Hepatocyte (in vitro differentiated cells): ENCODE measurements around the gene MICAL2.

ENCODE experiments used
- EZH2 ChIP-seq: fragments of 200-600 bp; sonication (generic); IDR thresholded peaks from 2 replicates; pipeline ENCODE4 v1.6.1; 2016; ENCODE audit warnings: antibody characterized with exemption, mild to moderate bottlenecking, borderline replicate concordance
- EZH2phosphoT487 ChIP-seq: fragments of 200-600 bp; sonication (generic); IDR thresholded peaks from one replicate; pipeline ENCODE4 v1.6.1; 2018; ENCODE audit warnings: antibody characterized with exemption, mild to moderate bottlenecking, low read depth, moderate library complexity; ENCODE audit not compliant: unreplicated experiment, severe bottlenecking

DNA sequence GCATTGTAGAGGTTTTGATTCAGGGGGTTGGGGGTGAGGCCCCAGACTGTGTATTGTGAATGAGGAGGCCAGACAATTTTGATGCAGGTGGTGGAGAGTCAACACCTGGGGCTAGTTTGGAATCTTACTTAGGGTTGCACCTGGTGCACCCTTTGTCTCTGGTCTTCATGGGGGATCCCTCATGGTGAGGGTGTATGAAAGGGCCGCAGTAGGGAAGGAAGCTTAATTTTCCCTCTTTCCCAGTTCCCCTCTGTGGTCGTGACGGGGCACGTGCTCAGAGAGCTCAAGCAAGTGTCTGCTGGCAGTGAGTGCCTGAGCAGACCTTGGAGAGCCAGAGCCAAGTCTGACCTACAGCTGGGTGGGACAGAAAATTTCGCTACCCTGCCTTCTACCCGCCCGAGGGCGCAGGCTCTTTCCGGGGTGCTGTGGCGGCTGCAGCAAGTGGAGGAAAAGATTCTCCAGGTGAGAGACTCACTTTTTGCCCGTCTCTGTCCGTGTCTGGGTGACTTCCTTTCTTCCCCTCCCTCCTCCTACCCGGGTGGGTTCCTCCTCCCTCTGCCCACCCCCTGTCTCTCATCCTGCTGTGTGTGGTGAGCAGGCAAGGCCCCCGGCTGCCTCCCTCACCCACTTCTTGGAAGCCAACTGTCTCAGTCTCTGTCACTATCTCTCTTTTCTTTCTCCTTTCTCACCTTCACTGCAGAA, 131.7 kb downstream of the MICAL2 start:
- TF ChIP-seq EZH2 (no peak), EZH2phosphoT487 (no peak)
